Right atrium auricular region (tissue), 2 donors: ENCODE results near the gene LONRF2. TPM values are rescaled to one million over a fixed set of nuclear protein-coding genes. Genes with fewer than 3 reads are reported as not detected.

Source experiments
- DNase-seq: peaks from one replicate; pipeline ENCODE4 v3.0.0-alpha.2; 2019; ENCODE audit warnings: low spot score
- H3K27ac ChIP-seq, 2 donors: fragments of 200-600 bp; sonication (generic); 1 replicate in 1 of 2; 2 replicates in 1 of 2; pipeline ENCODE4 v1.5.1; 2016 to 2019
- H3K27me3 ChIP-seq, 2 donors: fragments of 200-600 bp; sonication (generic); one replicate each; pipeline versions ENCODE4 v1.5.1 to v1.6.0; 2017 to 2019
- H3K36me3 ChIP-seq: fragments of 200-600 bp; sonication (generic); one replicate; pipeline ENCODE4 v1.5.1; 2016
- H3K4me1 ChIP-seq, 2 donors: fragments of 200-600 bp; sonication (generic); one replicate each; pipeline versions ENCODE4 v1.5.1 to v1.6.0; 2017 to 2019
- H3K4me3 ChIP-seq, 2 donors: fragments of 200-600 bp; sonication (generic); 1 replicate in 1 of 2; 2 replicates in 1 of 2; pipeline ENCODE4 v1.5.1; 2017 to 2019; ENCODE audit warnings: mild to moderate bottlenecking in 1 of 2, moderate library complexity in 1 of 2
- H3K9me3 ChIP-seq, 2 donors: fragments of 200-600 bp; sonication (generic); one replicate each; pipeline ENCODE4 v1.5.1; 2019
- CTCF ChIP-seq, 2 donors: fragments of 200-600 bp; sonication (generic); IDR thresholded peaks; one replicate each; pipeline ENCODE4 v1.5.1; 2019; ENCODE audit warnings: antibody characterized with exemption in 2 of 2
- total RNA-seq, 2 donors: library from RNA; depleted of rRNA; stranded (reverse); fragments of >200 nt; gene quantifications; one replicate each; pipeline ENCODE4 v1.1.0, GENCODE V29; 2016

LONRF2 gene
- total RNA-seq, 2 donors from 2014 or later: 11.3 to 18.9 TPM

- peak; percentile 49 for DNase-seq
- Histone ChIP-seq H3K27me3 (no peaks in the 10 kb centered on the region), H3K36me3 (no peaks in the 10 kb centered on the region), H3K4me1 (peaks cover 0 to 9% of the 10 kb centered on the region in 2 donors), H3K4me3 (no peak overlapping the region), H3K9me3 (no peaks in the 10 kb centered on the region), H3K27ac (no peak overlapping the region)
- no peak for TF ChIP-seq CTCF (IDR thresholded peaks at IDR 0.05)
Measured at GRCh38 chr2:100239486-100240210, 82.7 kb downstream of the LONRF2 start.

- no peaks in the 10 kb centered on the region for H3K36me3 ChIP-seq
- H3K4me3 ChIP-seq: no peak overlapping the region
- no peaks in the 10 kb centered on the region for H3K27me3 ChIP-seq
- H3K4me1 ChIP-seq: peaks cover 0 to 9% of the 10 kb centered on the region in 2 donors
- no peaks in the 10 kb centered on the region for H3K9me3 ChIP-seq
- no peak for TF ChIP-seq CTCF (IDR thresholded peaks at IDR 0.05)
- DNase-seq: no peak
- H3K27ac ChIP-seq: no peak overlapping the region
Measured at GRCh38 chr2:100238471-100238870, 83.8 kb downstream of the LONRF2 start.

GRCh38 chr2:100237770-100238169 is 84.5 kb downstream of the LONRF2 start:
- Histone ChIP-seq H3K27ac (no peak overlapping the region), H3K4me1 (peaks cover 0 to 5% of the 10 kb centered on the region in 2 donors), H3K4me3 (no peak overlapping the region), H3K27me3 (no peaks in the 10 kb centered on the region), H3K9me3 (no peaks in the 10 kb centered on the region), H3K36me3 (no peaks in the 10 kb centered on the region)
- no peak for TF ChIP-seq CTCF (IDR thresholded peaks at IDR 0.05)
- DNase-seq: peak; percentile 40

GRCh38 chr2:100237163-100237562 is 85.1 kb downstream of the LONRF2 start:
- Histone ChIP-seq H3K27ac (no peak overlapping the region), H3K9me3 (no peaks in the 10 kb centered on the region), H3K27me3 (no peaks in the 10 kb centered on the region), H3K4me3 (no peak overlapping the region), H3K36me3 (no peaks in the 10 kb centered on the region), H3K4me1 (no peaks in the 10 kb centered on the region)
- no peak for DNase-seq
- no peak for TF ChIP-seq CTCF (IDR thresholded peaks at IDR 0.05)

GRCh38 chr2:100236166-100236565 is 86.1 kb downstream of the LONRF2 start:
- DNase-seq: no peak
- no peak for TF ChIP-seq CTCF (IDR thresholded peaks at IDR 0.05)
- H3K27me3 ChIP-seq: no peaks in the 10 kb centered on the region
- no peaks in the 10 kb centered on the region for H3K4me1 ChIP-seq
- H3K36me3 ChIP-seq: no peaks in the 10 kb centered on the region
- no peak overlapping the region for H3K4me3 ChIP-seq
- no peak overlapping the region for H3K27ac ChIP-seq
- H3K9me3 ChIP-seq: no peaks in the 10 kb centered on the region

GRCh38 chr2:100235581-100235980 is 86.7 kb downstream of the LONRF2 start:
- Histone ChIP-seq H3K36me3 (no peaks in the 10 kb centered on the region), H3K9me3 (no peaks in the 10 kb centered on the region), H3K27ac (no peak overlapping the region), H3K27me3 (no peaks in the 10 kb centered on the region), H3K4me1 (no peaks in the 10 kb centered on the region), H3K4me3 (no peak overlapping the region)
- no peak for DNase-seq
- TF ChIP-seq CTCF (IDR thresholded peaks at IDR 0.05): no peak
